GM19452 (cell line): ENCODE results near the gene ORC6.

ENCODE experiments used
- ATAC-seq: cut with Tn5 transposase; IDR thresholded peaks from one replicate; pipeline ENCODE4 v1.9.1; 2021; ENCODE audit not compliant: unreplicated experiment

ORC6 gene

DNA sequence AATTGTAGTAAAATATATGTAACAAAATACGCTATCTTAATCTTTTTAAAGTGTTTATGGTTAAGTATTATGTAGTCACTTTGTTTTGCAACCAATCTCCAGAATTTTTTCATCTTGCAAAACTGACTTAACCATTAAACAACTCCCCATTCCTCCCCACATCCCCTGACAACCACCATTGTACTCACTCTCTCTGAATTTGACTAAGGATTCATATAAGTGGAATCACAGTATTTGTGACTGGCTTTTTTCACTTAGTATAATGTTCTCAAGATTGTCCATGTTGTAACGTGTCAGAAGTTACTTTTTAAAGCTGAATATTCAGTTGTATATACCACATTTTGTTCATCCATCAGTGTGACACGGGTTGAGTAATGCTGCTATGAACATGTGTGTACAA is 10.6 kb downstream of the ORC6 start:
- no peak for ATAC-seq

DNA sequence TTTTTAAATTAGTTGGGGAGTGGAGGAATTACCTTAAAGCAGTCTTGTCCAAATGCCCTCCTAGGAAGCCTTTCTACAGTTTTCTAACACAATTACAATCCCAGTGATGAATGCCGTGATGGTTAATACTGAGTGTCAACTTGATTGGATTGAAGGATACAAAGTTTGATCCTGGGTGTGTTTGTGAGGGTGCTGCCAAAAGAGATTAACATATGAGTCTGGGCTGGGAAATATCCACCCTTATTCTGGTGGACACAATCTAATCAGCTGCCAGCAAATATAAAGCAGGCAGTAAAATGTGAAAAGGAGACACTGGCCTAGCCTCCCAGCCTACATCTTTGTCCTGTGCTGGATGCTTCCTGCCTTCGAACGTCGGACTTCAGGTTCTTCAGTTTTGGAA is 12.2 kb downstream of the ORC6 start:
- no peak for ATAC-seq

DNA sequence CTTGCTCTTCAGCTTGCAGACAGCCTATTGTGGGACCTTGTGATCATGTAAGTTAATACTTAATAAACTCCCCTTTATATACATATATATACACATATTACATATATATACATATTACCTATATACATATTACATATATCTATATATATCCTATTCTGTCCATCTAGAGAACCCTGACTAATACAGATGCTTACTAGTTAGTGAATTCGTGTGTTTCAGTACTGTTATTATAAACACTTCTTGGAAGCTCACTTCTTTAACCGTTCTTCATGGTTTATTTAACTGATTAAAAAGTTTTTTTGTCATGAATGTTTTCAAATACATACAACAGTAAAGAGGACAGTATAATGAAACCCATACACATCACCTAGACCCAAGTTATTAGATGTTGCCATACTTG is 12.6 kb downstream of the ORC6 start:
- no peak for ATAC-seq

DNA sequence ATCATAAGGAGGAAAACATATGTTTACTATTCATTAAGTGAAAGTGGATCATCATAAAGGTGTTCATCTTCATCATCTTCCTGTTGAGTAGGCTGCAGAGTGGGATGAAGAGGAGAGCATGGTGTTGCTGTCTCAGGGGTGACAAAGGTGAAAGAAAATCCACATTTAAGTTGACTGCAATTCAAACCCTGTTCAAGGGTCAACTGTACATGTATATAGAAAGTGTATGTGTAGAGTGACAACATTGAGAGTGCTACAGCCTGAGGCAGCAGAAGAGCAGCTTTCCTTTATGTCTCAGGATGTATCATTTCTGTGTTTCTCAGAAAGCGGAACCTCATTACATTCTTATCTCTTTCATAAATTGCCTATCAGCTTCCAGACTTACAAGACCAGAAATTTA is 17.2 kb downstream of the ORC6 start:
- no peak for ATAC-seq

DNA sequence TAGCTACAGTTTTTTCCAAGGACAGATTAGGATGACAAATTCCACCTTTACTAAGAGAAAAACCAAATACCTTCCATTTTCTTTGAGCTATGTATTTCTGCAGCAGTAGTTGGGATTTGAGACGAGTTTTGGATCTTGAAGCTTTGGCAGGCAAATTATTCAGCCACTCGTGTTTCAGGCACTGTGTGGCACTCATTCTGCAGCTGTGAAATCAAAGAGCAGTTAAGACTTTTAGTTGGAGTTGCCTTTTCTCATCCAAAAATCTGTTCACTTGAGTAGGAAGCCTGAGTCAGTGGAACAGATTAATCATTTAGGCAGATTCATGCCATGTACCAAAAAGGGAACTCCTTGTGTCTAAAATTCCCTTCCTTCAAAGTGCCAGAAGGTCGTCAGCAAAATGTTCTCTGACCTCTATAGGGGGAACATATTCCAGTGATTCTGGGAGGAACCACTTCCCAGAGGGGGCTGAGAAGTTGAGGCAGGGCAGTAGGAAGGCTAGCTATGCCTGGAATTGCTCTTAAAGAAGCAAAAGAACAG is 20.1 kb downstream of the ORC6 start:
- ATAC-seq: no peak

DNA sequence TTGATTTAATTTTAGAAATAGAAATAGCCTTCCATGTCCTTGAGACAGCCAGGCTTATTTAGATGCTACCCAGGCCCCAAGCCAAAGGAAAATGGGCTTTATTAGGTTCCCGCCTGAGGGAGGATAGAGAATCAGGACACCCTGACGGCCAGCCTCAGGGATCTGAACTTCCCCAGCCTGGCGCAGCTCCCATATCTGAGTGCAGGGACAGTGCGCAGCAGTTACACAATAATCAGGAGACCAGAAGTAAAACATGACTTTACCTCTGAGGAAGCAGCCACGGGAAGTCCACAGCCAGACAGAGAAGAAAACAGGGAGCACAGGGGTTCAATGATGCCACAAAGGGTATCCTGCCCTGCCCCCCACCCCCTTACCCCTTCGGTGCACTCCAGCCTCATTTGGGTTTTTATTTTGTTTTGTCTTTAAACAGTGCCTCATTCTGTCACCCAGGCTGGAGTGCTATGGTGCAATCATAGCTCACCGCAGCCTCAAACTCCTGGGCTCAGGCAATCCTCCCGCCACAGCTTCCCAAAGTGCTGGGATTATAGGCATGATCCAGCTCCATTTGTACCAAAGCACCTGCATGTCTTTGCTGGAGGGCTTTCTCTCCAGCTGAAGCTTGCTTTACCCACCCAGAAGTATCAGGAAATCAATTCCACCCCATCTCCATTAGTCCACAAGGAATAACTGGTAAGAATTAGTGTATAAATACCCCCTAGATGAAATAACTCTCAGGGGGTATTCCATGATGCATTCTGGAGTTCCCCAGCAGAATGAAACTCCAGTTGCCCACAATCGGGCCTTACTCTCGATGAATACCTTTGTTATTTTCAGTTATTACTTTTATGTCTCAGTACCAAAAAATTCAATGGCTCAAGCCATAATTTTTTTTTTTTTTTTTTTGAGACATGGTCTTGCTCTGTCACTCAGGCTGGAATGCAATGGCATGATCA is 21.9 kb downstream of the ORC6 start:
- no peak for ATAC-seq

DNA sequence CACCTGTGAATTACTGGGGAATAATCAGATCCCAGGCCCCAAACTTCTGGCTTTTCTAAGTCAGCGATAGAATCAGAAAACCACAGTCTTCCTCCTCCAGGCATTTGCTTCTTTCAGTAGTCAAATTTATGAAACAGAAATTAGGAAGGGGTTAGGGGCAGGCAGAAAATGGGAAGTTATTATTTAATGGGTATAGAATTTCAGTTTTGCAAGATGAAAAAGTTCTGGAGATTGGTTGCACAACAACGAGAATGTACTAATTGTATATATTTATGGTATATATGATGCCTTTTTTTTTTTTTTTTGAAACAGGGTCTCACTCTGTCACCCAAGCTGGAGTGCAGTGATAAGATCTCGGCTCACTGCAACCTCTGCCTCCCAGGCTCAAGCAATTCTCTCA is 23.5 kb downstream of the ORC6 start:
- no peak for ATAC-seq

DNA sequence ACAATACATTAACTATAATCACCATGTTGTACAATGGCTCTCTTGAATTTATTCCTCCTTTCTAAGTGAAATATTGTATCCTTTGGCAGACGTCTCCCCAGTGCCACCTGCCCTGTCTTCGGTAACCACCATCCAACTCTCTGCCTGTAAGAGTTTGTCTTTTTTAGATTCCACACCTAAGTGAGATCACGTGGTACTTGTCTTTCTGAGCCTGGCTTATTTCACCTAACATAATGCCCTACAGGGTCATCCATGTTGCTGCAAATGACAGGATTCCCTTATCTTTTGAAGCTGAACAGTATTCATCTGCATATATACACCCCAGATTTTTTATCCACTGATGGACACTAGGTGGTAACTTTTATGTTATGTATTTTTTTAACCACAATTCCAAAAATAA is 24.2 kb downstream of the ORC6 start:
- no peak for ATAC-seq

DNA sequence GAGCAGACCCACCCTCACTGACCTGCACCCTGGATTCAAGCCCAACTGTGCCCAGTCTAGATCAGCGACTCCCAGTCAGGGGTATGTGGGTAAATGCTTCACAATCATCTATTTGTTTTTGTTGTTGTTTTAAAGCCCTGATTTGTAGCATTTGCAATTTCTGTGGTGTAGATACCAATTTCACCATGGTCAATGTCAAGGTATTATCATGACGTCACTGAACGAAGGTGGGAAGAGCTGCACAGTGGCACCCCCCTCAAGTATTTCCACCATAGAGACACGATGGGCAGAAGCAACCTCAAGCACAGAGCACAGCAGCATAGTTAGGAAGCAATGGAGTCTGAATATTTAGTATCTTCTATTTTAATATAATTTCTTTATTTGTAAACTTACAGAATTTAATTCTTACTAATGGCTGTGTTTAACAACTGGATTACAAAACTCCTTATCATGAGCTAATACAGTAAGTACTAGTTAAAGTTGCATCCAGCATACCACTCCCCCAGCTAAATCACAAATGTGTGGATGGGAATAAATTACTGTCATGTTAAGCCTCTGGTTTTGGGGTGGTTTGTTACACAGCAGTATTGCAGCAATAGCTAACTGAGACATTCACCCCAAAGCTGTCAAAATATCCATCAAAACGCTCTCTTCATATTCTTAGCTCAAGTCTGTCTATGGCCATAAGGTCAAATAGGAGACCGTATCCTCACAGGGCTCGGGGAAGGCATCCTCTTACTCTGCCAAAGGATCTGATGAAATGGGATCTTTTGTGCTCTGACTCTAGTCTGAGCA is 25.5 kb downstream of the ORC6 start:
- ATAC-seq: no peak

DNA sequence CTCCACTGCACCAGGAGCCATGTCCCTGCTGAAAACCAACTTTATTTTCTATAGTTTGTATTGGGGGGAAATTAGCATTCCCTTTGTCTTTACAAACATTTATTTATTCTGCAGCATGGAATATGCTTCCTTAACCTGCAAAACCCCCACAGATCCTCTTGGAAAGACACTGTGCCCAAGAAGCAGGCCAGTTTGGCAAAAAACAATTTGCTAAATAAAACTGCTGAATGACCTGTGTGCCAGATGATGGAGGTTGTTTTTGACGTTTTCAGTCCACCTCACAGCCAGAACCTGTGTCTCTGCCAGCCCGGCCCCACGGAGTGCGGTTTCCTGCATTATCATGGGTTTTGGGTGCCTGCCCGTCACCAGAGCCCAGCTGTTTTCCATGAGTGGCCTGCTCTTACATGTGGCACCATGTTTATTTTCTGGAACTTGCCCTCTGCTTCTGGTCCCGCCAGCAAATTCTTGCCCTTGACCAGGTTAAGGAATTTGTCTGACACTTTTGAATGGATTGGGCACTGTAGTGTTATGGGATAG is 26.4 kb downstream of the ORC6 start:
- no peak for ATAC-seq

DNA sequence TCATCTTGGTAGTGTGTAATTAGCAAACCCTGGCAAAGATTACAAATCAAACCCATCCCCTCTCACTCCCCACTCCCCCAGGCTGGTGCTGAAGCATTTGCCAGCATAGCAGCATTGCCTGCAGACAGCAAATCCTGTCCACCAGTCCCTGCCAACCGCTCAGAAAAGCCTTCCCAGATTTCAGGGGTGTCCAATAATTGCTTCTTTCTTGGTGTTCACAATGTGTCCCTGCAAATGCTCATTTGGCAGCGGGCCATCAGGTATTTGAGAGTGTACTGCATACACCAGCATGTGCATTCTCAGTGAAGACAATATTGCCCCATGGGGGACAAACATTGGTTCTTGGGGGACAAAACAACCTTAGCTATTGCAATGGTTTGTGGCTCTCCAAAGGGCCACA is 28.2 kb downstream of the ORC6 start:
- no peak for ATAC-seq

DNA sequence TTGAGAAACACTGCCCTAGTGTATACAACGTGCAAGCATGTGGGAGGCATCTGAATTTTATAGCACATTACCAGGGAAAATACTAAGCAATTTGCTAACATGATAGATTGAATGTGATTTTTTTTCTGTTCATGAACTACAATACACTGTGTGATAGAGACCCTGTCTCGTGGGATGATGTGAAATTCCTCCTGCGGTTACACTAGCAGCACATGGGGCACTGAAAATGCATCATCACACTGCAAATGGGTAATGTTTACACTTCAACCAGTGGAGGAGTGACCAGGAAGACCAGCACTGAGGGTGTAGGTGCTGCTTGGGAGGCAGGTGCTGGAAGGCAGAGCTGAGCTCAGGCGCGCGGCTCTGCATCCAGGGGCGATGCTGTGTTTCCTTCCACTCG is 28.8 kb downstream of the ORC6 start:
- ATAC-seq: no peak

DNA sequence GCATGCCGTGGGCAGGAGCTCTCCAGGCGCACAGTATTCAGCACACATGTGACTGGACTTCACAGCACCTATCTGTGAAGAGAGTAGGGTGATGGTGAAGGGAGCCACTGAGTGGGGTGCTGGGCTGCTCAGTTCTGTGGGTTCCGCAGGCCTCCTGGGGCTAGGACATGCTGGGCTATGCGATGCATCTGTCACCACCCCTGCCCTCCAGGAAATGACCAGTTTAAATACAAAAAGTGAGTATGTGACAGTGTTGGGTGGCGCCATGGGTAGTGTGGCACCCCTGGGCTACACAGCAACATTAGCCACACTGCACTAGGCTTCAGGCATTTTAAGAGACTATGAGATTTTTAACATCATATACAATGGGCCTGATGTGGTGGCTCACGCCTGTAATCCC is 30.1 kb downstream of the ORC6 start:
- ATAC-seq: no peak

DNA sequence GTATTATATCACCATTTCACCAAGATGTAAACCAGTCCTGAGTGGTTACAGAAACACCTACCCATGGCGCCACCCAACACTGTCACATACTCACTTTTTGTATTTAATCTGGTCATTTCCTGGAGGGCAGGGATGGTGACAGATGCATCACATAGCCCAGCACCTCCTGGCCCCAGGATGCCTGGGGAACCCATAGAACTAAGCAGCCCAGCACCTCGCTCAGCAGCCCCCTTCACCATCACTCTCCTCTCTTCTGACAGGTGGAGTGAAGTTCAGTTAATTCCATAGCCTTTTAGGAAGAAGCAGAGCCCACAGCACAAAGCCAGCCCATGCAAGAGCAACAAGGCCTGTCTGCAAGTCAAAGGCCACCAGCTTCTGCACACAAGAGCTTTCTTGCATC is 31.2 kb downstream of the ORC6 start:
- ATAC-seq: no peak

DNA sequence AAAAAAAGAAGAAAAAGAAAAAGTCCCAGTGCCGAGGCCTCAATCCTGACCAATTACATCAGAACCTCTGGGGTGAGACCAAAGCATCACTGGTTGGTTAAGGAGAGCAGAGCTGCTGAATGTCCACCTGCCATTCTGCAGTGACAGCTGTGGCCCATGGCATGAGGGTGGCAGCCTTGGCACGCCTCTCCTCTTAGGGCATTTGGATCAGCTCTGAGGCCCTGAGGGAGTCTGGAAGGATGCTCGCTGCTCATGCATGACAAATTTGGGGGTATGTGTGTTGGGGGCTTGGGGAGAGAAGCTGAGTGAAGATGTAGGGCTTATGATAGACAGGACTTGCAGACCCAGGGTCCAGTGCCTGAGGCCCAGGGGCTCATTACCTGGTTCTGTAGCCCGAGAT is 32.4 kb downstream of the ORC6 start:
- ATAC-seq: no peak

DNA sequence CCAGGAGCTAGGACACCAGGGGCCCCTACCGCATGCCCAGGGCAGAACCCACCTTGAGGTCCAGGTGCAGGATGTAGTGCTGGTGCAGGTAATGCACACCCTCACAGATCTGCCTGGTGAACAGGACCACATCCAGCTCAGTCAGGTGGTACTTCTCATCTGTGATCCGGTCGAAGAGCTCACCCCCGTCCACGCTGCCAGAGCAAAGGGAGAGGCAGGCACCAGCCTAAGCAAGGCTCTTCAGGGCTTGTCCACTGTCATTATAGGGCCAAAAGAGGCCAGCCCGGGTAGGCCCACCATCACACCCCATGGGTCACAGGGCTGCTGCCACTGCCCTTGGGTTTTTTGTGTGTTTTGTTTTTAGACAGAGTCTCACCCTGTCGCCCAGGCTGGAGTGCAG is 37.7 kb downstream of the ORC6 start:
- ATAC-seq: no peak

DNA sequence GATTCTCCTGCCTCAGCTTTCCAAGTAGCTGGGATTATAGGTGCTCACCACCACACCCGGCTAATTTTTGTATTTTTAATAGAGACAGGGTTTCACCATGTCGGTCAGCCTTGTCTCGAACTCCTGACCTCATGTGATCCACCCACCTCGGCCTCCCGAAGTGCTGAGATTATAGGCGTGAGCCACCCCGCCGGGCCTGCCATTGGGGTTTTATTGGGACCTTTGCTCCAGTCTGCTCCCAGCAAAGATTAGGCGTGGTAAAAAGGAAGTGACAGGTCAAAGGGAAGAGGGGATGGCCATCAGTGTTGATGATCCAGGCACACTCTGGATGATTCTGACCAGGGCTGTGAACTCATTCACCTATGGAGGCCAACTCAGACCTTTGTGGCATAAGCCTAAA is 38.2 kb downstream of the ORC6 start:
- ATAC-seq: no peak

DNA sequence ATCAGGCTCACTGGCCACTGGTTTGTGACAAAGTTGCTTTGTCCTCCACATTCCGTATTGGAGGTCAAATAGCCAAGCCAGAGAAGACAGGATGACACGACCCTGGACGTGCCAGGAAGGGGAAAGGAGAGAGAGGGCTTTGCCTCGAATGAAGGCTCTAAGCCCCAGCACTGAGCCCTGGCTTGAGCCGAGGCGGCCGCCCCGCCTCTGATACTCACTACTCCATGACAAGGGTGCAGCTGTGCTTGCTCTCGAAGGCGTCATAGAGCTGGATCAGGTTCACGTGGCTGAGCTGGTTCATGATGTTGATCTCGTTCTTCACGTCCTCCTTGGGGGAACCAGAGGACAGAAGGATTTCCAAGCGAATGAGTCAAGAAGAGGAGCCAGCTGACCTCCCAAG is 39.3 kb downstream of the ORC6 start:
- ATAC-seq: no peak

DNA sequence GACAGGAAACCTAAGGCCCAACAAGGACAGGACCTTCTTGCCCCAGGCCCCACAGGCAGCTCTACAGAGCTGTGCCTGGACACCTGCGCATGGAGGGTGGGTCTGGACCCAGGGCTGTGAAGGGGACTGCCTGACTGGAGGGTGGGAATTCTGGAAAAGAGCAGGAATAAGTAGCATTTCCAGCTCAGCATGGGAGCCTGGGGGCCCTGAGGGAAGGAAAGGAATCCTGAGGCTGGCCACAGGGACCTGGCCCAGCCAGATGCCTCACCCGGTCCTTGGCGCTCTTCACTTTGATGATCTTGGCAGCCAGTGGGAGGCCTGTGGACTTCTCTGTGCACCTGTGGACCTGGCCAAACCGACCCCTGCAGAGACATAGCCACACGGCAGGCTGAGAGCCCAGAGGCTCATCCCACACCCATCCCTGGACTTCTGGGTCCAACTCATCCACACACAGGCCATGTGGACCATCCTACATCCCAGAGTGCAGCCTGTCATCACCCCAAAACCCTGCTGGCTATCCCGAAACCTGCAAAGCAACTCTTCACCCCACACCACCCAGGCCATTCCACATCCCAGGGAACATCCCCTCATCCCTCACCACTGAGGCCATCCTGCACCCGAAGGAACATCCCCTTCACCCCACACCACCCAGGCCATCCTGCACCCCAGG is 40.0 kb downstream of the ORC6 start:
- ATAC-seq: no peak

DNA sequence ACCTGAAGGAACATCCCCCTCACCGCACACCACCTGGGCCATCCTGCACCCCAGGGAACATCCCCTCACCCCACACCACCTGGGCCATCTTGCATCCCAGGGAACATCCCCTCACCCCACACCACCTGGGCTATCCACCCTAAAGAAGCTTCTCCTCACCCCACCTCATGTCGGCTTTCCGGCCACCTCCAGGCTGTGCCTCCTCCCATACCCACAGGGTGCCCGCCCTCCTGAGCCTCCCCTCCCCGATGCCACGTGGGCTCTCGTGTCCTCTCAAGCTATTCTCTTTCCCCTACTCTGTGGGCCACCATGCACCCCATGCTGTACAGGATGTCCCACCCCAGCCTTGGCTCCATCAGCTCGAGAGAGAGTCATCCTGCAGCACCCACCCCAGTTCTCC is 40.7 kb downstream of the ORC6 start:
- no peak for ATAC-seq
